Transverse colon (tissue), 4 donors: ENCODE data around the gene GLRA2. TPM values are rescaled to one million over a fixed set of nuclear protein-coding genes. Genes with fewer than 3 reads are reported as not detected.
A peak's percentile ranks its signal among the peaks of the same experiment; 100 is the strongest.

Source experiments
- DNase-seq: peaks from one replicate; pipeline ENCODE4 v3.0.0-alpha.2; 2019
- H3K27ac ChIP-seq, 4 donors: fragments of 200-600 bp; sonication (generic); 2 replicates each; pipeline ENCODE4 v1.5.1; 2016 to 2018; ENCODE audit warnings: inconsistent platforms in 4 of 4
- H3K27me3 ChIP-seq: fragments of 200-600 bp; sonication (generic); 2 replicates; pipeline ENCODE4 v1.5.1; 2017; ENCODE audit warnings: inconsistent platforms
- H3K36me3 ChIP-seq, 4 donors: fragments of 200-600 bp; sonication (generic); 2 replicates each; pipeline ENCODE4 v1.5.1; 2017 to 2019; ENCODE audit warnings: inconsistent platforms in 4 of 4
- H3K4me1 ChIP-seq, 4 donors: fragments of 200-600 bp; sonication (generic); 2 replicates each; pipeline ENCODE4 v1.5.1; 2017 to 2020; ENCODE audit warnings: inconsistent platforms in 4 of 4
- H3K4me3 ChIP-seq, 4 donors: fragments of 200-600 bp; sonication (generic); 1 replicate in 1 of 4; 2 replicates in 3 of 4; pipeline versions ENCODE4 v1.5.1 to v1.6.1; 2017 to 2019; ENCODE audit warnings: inconsistent platforms in 4 of 4
- H3K9me3 ChIP-seq, 2 donors: fragments of 200-600 bp; sonication (generic); 2 replicates each; pipeline ENCODE4 v1.5.1; 2017 to 2019; ENCODE audit warnings: inconsistent platforms in 2 of 2
- EP300 ChIP-seq: sonication (generic); formaldehyde crosslinking; IDR thresholded peaks from one replicate; pipeline ENCODE4 v1.6.1; 2017; ENCODE audit warnings: antibody characterized with exemption, low read depth
- POLR2A ChIP-seq: fragments of 450-650 bp; IDR thresholded peaks from one replicate; pipeline ENCODE4 v1.6.1; 2016; ENCODE audit warnings: antibody characterized with exemption, mild to moderate bottlenecking, moderate library complexity
- POLR2AphosphoS5 ChIP-seq, 3 donors: sonication (generic); formaldehyde crosslinking; IDR thresholded peaks; one replicate each; pipeline ENCODE4 v1.6.1; 2016; ENCODE audit warnings: antibody characterized with exemption in 3 of 3
- WGBS, 2 donors: methylation state at CpG; one replicate each; pipeline ENCODE4 v1.1.5; 2018; ENCODE audit warnings: low coverage in 1 of 2; 5-methylcytosine and 5-hydroxymethylcytosine counted together
- in situ Hi-C, 4 donors: fragments of 200-750 bp; cut with MboI; loops; one replicate each; pipeline versions ENCODE4 v1.15.0 to v1.15.1; 2017; ENCODE audit warnings: low sequenced_read_pairs in 3 of 4, low pct_ligation_motif_present in 1 of 4, low pct_unique_long_range_greater_than_20kb in 1 of 4
- intact Hi-C: fragments of 100-400 bp; cut with DNase I; formaldehyde crosslinking; loops from one replicate; pipeline ENCODE4 v1.15.1; 2023; ENCODE audit warnings: low total_unique reads
- total RNA-seq, 4 donors: library from RNA; depleted of rRNA; stranded (reverse); fragments of >200 nt; gene quantifications; one replicate each; pipeline ENCODE4 v1.1.0, GENCODE V29; 2016
- TF ChIP-seq, protein P1 (sequence below), 5 experiments: fragments of 200-600 bp in 3 of 5; fragments of 450-650 bp in 2 of 5; sonication (generic) in 3 of 5; IDR thresholded peaks; 1 replicate in 2 of 5; 2 replicates in 3 of 5; pipeline ENCODE4 v1.5.1; 2016 to 2017; ENCODE audit warnings: antibody characterized with exemption in 5 of 5, inconsistent platforms in 3 of 5, mild to moderate bottlenecking in 2 of 5, moderate library complexity in 1 of 5

Gene GLRA2
- total RNA-seq, 4 donors from 2014 or later: 0.79 to 1.8 TPM; not detected in 2

DNA sequence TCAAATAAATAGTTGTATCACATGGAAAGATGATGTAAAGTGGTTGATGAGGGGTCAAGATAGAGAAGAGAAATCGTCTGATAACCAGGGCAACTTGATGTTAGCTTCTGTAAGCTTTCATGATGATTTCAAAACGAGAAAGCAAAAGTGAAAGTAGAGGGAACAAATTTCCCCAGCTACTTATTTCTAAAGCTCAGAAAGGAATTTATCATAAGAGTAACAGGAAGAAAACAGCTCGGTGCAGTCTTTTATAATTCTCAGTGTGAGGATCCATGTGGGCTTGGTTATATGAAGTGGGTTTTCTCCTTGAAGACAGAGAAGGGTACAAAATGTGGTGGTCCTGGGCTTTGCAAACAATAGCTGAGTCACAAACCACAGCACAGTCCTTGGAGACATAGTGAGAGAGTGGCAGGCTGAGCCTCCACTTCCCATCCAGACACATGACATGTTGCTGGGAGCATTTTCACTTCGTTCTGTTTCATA lies 32.1 kb upstream of the GLRA2 start:
- intact Hi-C loops (no loop called here), in situ Hi-C loops (no loop called here)
- Histone ChIP-seq H3K27ac (peak overlapping the region; percentile 7 to 56 (median 30)), H3K36me3 (no peaks in the 10 kb centered on the region), H3K4me3 (peak overlapping the region in 1 of 4 donors; percentile 23), H3K9me3 (no peaks in the 10 kb centered on the region), H3K27me3 (no peaks in the 10 kb centered on the region), H3K4me1 (no peaks in the 10 kb centered on the region)
- DNase-seq: no peak
- 0 to 14% methylated on average over 1 to 4 of the region's 4 CpGs for WGBS, 2 donors
- TF ChIP-seq, protein P1, sequence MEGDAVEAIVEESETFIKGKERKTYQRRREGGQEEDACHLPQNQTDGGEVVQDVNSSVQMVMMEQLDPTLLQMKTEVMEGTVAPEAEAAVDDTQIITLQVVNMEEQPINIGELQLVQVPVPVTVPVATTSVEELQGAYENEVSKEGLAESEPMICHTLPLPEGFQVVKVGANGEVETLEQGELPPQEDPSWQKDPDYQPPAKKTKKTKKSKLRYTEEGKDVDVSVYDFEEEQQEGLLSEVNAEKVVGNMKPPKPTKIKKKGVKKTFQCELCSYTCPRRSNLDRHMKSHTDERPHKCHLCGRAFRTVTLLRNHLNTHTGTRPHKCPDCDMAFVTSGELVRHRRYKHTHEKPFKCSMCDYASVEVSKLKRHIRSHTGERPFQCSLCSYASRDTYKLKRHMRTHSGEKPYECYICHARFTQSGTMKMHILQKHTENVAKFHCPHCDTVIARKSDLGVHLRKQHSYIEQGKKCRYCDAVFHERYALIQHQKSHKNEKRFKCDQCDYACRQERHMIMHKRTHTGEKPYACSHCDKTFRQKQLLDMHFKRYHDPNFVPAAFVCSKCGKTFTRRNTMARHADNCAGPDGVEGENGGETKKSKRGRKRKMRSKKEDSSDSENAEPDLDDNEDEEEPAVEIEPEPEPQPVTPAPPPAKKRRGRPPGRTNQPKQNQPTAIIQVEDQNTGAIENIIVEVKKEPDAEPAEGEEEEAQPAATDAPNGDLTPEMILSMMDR (IDR thresholded peaks at IDR 0.05): no peak
- TF ChIP-seq POLR2A (no peak), EP300 (no peak), POLR2AphosphoS5 (IDR thresholded peaks at IDR 0.05) (no peak)

DNA sequence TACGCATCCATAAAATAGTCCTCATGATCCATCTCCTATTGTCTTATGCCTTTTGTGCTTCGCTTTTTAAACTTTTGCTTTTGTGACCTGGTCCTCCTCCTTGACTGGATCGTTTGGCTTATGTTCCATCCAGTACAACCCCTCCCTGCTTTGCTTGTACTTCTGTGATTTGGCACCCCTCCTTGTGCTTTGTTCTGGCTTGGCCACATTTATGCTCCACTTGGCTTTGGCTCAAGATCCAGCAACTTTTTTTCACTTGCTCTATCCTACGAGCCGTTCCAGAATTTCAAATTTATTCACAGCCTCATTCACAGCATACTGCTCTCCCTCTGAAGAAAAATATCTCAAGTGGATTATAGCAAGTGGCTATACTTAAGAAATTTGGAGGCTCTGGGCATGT lies 28.0 kb upstream of the GLRA2 start:
- 13 to 59% methylated on average over 3 to 5 of the region's 5 CpGs for WGBS, 2 donors
- H3K4me3 ChIP-seq: no peak overlapping the region
- in situ Hi-C loops: loop anchor here in 2 of 4 donors (25.0 kb wide), 2 partner anchors 414 to 439 kb away; no protein-coding TSS in a partner anchor
- intact Hi-C loops: no loop called here
- no peak for DNase-seq
- H3K4me1 ChIP-seq: peaks cover 0 to 9% (median 4%) of the 10 kb centered on the region in 4 donors
- H3K27ac ChIP-seq: no peak overlapping the region
- TF ChIP-seq POLR2A: no peak
- TF ChIP-seq, protein P1 (IDR thresholded peaks at IDR 0.05): no peak
- TF ChIP-seq EP300: no peak
- TF ChIP-seq POLR2AphosphoS5 (IDR thresholded peaks at IDR 0.05): no peak
- no peaks in the 10 kb centered on the region for H3K36me3 ChIP-seq
- H3K9me3 ChIP-seq: no peaks in the 10 kb centered on the region
- H3K27me3 ChIP-seq: no peaks in the 10 kb centered on the region

DNA sequence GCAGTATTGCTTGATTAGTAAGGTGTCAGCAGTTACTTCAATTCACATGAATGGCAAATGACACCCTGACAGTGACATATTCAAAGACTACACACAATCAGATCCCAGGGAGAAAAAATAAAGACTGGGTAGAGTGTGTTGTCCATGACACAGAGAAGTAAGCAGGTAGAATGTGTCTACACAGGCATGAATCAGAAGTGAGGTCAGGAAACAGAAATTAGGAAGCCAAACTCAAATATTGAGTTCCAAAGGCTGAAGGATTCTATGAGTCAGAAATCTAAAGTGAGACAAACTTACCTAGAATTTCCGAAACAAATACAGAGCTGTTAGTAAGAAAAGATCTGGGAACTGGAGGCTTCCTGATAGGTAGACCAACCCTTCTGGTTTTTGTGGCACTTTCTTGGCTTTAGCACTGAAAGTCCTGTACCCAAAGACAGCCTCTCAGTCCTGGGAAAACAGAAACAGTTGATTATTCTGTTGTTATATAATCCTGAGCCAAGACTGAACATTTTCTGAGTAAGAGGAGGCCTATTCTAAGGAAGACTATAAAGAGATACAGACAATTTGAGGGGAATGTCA lies 24.3 kb upstream of the GLRA2 start:
- in situ Hi-C loops: loop anchor here in 2 of 4 donors (25.0 kb wide), 2 partner anchors 418 to 443 kb away; no protein-coding TSS in a partner anchor
- Histone ChIP-seq H3K4me1 (peaks cover 0 to 9% (median 4%) of the 10 kb centered on the region in 4 donors), H3K27me3 (no peaks in the 10 kb centered on the region), H3K9me3 (no peaks in the 10 kb centered on the region), H3K4me3 (no peak overlapping the region), H3K36me3 (no peaks in the 10 kb centered on the region), H3K27ac (peak overlapping the region in 3 of 4 donors; percentile 6 to 40 (median 17))
- intact Hi-C loops: no loop called here
- no peak for DNase-seq
- WGBS, 2 donors: 76% methylated on average over 1 of the region's 1 CpG; no CpG with 5 or more reads in 1 of the 2 donors
- TF ChIP-seq EP300: no peak
- TF ChIP-seq, protein P1 (IDR thresholded peaks at IDR 0.05): no peak
- TF ChIP-seq POLR2AphosphoS5 (IDR thresholded peaks at IDR 0.05): no peak
- TF ChIP-seq POLR2A: no peak

- no peak for DNase-seq
- 55% methylated on average over 1 of the region's 1 CpG; no CpG with 5 or more reads in 1 of the 2 donors for WGBS, 2 donors
- H3K4me3 ChIP-seq: no peak overlapping the region
- in situ Hi-C loops (loop anchor here in 2 of 4 donors (25.0 kb wide), 2 partner anchors 418 to 443 kb away; no protein-coding TSS in a partner anchor), intact Hi-C loops (no loop called here)
- no peaks in the 10 kb centered on the region for H3K36me3 ChIP-seq
- H3K4me1 ChIP-seq: peaks cover 0 to 9% (median 4%) of the 10 kb centered on the region in 4 donors
- H3K27ac ChIP-seq: peak overlapping the region in 3 of 4 donors; percentile 6 to 40 (median 17)
- TF ChIP-seq POLR2AphosphoS5 (IDR thresholded peaks at IDR 0.05): no peak
- H3K27me3 ChIP-seq: no peaks in the 10 kb centered on the region
- H3K9me3 ChIP-seq: no peaks in the 10 kb centered on the region
Measured at GRCh38 chrX:14505648-14506047, 23.7 kb upstream of the GLRA2 start.
